Endometrium (tissue), 2 donors: ENCODE data around the gene TSPAN33.
"Not testable (repeated sequence)": the region's sequence is repeated elsewhere in the genome, so short reads cannot be mapped to it uniquely, and the experiment has no call there.

Source experiments
- FAIRE-seq: peaks from 2 replicates; lab custom pipeline; 2012; peaks lifted over from hg19 to GRCh38; lab: Jason Lieb, UNC
- donor health status: control.
- donor health status: control.

The TSPAN33 gene, protein sequence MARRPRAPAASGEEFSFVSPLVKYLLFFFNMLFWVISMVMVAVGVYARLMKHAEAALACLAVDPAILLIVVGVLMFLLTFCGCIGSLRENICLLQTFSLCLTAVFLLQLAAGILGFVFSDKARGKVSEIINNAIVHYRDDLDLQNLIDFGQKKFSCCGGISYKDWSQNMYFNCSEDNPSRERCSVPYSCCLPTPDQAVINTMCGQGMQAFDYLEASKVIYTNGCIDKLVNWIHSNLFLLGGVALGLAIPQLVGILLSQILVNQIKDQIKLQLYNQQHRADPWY

DNA sequence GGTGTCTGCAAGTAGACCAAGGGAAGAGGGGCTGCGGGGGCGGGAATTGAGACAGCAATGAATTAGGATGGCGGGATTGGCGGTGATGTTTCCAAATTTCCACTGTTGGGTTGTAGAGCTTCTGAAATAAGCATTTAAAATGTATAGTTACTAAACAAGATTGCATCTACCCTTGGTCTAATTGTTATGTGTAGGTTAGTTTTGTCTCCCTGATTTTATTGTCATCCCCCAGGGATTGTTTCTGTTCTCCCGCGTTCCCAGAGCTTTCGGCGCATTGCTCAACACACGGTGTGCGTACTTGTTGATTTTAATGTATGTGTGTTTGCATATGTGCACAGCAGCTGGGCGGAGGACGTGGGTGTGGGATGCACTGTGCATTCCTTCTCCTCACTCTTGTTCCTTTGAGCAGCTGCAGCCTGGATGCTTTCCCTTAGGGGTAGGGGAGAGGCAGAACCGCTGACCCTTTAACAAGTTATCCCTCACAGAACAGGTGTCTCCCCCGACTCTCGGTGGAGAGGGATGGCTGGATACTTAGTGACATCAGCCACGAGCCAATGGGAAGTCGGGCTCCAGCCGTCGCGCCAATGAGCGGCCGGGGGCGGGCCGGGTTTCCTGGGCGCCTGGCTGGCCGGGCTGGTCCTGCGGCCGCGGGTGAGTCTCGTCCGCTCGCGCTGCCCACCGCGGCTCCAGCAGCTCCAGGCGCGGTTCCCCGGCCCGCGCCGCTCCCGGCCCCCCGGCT lies at the start of gene TSPAN33:
TSS of gene TSPAN33 (plus strand) at position 613 of the 739 bp plus-strand sequence. CDS start 274 bp downstream, outside the sequence.
- no peak for FAIRE-seq

- FAIRE-seq: no peak
Observed at GRCh38 chr7:129095258-129095657, 49.2 kb upstream of the TSPAN33 start.

DNA sequence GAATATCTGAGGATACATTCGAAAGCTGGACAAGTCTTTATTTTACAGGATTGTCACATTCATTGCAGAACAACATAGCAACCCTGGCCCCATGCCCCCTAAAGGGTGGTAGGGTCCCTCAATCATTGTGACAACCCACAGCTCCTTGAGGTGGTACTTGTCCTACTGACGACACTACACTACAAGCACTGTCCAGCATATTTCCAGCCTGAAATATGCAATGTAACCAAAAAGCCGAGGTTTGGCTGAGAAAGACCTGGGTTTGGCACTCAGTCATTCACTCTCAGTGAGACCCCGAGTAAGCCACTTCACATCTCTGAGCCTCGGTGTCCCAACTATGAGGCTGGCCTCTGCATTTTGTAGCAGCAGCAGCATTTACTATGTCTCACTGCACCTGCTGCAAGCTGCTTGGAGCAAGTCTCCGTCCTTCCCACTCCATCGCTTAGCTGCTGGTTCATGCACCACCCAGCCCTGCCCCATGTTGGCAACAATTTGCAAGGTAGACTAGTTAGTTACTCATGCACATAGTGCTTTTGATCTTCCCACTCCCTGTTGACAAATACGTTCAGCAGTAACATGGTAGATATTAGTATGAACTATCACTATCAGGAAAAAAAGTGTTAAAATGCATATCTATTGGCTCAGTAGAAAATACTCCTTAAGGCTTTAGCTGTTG lies 46.0 kb upstream of the TSPAN33 start:
- no peak for FAIRE-seq

DNA sequence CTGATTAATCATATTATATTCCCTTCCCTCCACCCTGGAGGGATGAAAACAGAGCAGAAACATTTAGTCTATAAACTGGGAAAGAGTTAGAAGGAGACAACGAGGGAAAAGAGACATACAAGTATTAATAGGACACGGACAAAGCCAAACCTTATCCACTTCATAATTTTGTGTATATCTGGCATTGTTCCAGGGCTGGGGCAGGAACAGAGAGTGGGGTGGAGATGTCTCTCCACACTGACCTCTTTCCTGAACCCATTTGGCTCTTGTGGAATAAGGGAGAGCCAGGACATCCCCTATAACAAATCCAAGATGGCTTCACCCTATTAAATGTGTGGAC lies 43.7 kb upstream of the TSPAN33 start:
- FAIRE-seq: no peak

GRCh38 chr7:129101746-129102145 lies 42.8 kb upstream of the TSPAN33 start:
- no peak for FAIRE-seq

GRCh38 chr7:129103561-129104324 lies 40.8 kb upstream of the TSPAN33 start:
- no peak for FAIRE-seq

- FAIRE-seq: no peak
Observed at GRCh38 chr7:129108581-129108980, 35.9 kb upstream of the TSPAN33 start.

DNA sequence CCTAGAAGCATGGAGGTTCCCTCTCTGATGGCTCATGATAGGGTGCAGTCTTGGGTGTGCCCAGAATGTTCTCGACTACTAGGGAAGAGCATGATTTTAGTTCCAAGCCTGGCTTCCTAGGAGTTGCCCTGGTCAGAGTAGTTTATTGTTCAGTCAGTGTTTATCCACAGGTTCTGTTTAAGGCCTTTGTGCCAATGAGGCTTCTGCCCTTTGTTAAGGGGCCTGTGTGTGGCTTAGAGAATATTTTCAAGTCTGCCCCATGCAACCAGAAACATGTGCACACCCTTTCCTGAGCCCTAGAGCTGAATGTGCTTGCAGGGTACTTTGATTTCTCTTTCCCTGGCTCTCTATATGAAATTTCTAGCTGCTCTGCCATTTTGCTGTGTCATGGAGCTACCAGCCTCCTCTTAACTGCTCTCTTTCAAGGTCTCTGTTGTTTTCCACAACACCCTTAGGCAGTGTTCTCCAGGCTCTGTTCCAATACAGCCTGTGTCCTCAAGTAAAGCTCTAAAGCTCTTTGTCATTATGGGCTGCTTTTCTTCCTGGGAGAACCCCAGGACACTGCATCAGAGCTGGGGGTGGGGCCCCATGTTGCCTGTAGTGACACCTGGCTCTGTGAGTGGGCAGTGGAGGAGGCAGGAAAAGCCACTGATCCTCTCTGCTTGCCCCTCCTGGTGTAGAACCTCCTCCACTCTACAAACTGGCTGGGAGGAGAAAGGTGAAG lies 34.1 kb upstream of the TSPAN33 start:
- FAIRE-seq: no peak

DNA sequence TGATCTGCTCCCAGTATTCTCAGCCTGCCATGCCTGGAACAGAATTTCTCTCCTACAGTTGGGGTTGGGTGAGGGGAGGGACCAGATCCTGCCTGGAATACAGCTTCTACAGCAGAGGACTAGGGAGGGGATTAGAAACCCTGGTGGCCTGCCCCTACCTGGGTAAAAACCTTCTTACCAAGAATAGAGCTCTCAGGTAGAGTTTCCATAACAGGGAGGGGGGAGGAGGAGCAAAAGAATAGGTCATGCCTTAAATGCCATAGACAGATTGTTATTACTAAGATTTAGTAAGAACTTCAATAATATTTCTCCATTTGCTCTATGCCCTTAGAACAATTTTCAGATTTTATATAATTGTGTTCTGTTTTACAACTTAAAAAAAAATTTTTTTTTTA lies 33.5 kb upstream of the TSPAN33 start:
- FAIRE-seq: no peak

DNA sequence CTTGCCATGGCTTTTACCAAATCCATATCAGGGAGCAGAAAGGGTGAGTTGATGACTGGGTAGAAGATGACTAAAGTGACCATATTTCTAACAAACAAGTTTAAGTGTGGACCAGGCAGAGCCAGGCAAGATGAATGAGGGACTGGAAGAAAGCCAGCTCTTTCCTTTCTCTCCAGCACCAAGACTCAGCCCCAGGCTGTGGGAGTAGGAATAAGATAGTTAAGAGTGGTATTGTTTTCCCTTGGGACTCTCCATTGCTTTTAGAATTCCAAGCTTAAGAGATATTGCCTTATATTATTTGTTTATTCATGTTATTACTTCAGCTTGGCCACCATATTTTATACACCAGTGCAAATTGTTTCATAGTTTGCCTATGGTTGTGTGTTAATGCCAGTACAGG lies 28.8 kb upstream of the TSPAN33 start:
- FAIRE-seq: no peak

- FAIRE-seq: no peak
Observed at GRCh38 chr7:129118182-129118581, 26.3 kb upstream of the TSPAN33 start.

- FAIRE-seq: no peak
Observed at GRCh38 chr7:129118976-129119375, 25.5 kb upstream of the TSPAN33 start.

DNA sequence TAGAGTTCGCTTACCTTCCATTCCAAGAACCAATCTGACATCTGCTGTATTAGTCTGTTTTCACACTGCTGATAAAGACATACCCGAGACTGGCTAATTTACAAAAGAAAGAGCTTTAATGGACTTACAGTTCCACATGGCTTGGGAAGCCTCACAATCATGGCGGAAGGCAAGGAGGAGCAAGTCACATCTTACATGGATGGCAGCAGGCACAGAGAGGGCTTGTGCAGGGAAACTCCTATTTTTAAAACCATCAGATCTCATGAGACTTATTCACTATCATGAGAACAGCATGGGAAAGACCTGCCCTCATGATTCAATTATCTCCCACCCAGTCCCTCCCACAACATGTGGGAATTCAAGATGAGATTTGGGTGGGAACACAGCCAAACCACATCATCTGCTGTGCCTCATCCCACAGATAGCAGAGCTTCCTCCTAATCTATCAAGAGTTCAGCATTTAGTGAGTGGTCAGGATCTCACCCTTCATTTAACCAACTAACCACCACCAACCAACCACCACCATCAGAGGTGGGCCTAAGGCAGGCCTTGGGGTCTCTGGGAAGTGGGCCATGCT lies 22.9 kb upstream of the TSPAN33 start:
- not testable (repeated sequence) for FAIRE-seq

GRCh38 chr7:129122078-129122750 lies 22.3 kb upstream of the TSPAN33 start:
- FAIRE-seq: no peak

- FAIRE-seq: no peak
Observed at GRCh38 chr7:129122751-129123509, 21.6 kb upstream of the TSPAN33 start.

DNA sequence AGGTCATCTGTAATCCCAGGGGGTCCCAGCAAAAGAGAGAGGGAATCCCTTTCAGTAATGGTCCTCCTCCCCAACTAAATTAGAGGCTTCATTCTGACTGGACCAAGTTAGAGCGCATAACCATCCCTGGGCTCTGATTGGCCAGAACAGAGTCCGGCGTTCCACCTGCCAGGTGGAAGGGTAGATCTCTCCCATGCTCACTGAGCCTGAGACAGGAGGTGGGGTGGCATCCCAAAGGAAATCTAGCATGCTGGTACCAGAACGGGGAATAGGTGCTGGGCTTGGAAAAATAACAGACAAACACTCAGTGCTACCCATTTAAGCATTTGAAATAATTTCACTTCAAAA lies 21.0 kb upstream of the TSPAN33 start:
- no peak for FAIRE-seq

GRCh38 chr7:129126314-129126713 lies 18.2 kb upstream of the TSPAN33 start:
- FAIRE-seq: no peak

DNA sequence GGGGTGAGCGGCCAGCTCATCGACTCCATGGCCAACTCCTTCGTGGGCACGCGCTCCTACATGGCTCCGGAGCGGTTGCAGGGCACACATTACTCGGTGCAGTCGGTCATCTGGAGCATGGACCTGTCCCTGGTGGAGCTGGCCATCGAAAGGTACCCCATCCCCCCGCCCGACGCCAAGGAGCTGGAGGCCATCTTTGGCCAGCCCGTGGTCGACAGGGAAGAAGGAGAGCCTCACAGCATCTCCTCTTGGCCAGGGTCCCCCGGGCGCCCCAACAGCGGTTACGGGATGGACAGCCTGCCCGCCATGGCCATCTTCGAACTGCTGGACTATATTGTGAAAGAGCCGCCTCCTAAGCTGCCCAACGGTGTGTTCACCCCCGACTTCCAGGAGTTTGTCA lies 17.4 kb upstream of the TSPAN33 start:
- FAIRE-seq: no peak

GRCh38 chr7:129127601-129128000 lies 16.9 kb upstream of the TSPAN33 start:
- no peak for FAIRE-seq

- no peak for FAIRE-seq
Observed at GRCh38 chr7:129134356-129134987, 10.0 kb upstream of the TSPAN33 start.
